Effector CD8-positive, alpha-beta T cell (primary cell): ENCODE measurements around the gene MR1.

Experiments
- DNase-seq: peaks from one replicate; lab custom pipeline; 2025; lab: John Stamatoyannopoulos, UW

Gene MR1

DNA sequence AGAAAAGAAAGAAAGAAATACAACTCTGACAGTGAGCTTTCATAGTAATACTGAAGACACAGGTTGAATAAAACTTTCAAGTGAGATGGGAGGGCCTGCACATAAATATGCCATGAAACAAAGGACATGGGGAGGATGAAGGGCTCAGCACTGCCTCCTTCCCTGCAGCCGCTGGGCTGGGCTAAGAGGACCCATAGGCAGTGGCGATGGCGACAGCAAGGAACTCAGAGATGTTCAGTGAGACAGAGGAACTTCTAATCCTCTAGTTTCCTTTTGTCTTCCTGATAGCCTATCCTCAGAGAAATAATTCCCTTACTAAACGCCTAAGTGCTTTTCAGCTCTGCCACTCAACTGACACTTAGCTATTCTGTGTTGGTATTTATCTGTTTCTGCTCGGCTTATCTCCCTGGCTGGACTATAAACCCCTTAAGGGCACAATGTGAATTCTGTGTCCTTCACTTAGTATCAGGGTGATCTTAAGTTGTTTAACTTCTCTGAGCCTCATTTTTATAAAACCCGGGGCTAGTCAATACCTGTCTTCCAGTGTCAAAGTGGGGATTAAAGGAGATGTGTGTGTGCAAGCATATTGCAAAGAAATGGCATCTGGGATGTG is 30.3 kb downstream of the MR1 start:
- no peak for DNase-seq

GRCh38 chr1:181064702-181065101 is 30.9 kb downstream of the MR1 start:
- DNase-seq = no peak

GRCh38 chr1:181073638-181074037 is 39.9 kb downstream of the MR1 start:
- no peak for DNase-seq

DNA sequence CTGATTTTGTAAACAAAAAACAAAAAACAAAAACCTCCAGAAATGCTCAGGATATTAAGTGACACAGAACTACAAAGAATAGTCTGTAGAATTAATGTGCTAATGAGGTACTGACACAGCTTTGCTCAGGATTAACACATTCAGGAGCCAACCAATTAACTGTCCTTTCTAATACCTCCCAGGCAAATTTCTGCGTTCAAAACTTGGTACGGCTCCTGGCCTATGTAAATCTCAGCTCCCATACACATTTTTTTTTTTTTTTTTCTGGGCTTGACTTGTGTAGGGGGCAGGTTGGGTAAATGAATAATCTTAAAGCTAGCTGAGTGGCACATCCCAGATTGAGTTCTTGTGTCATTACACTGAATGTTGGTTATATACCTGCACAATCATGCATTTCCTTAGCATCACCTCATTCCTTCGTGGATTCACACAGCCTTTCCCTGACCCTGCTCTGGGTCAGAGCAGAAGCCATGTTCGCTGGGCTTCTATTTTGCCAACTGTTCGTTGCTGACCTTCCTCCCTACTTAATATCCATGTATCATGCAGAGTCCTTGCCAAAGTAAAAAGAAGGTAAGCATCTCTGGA is 42.1 kb downstream of the MR1 start:
- DNase-seq = no peak

- DNase-seq = no peak
Observed at GRCh38 chr1:181076852-181077251, 43.1 kb downstream of the MR1 start.

DNA sequence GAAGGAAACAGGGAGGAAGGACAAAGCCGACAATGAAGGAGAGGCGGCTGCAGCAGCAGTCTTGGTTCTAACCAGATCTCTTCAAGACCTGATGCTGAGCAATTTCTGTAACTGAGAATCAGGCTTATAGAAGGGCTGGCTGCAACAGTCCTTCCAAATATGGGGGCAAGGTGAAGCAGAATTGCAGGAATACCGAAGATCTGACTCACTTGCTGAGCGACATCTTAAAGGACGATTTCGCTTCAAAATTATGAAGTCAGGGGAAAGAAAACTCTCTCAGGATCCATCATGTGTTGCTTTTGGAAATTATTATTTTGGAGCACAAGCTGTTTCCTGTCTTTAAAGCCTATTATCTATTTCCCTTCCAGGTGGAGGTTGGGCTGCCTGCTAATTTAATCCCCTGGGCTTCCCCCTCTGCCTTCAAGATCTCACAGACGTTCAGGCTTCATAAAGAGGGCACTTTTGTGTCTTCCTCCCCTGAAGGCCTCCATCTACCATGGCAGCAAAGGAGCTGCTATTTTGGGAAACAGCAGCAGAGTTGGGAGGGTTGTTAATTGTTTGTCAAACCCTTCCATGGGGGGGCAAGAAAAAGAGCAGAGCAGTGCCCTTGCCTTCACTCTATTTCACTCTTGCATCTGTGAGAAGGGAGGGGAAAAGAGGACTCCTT is 43.9 kb downstream of the MR1 start:
- DNase-seq = no peak

- no peak for DNase-seq
Observed at GRCh38 chr1:181079382-181079781, 45.6 kb downstream of the MR1 start.

- DNase-seq = no peak
Observed at GRCh38 chr1:181079920-181080319, 46.1 kb downstream of the MR1 start.

DNA sequence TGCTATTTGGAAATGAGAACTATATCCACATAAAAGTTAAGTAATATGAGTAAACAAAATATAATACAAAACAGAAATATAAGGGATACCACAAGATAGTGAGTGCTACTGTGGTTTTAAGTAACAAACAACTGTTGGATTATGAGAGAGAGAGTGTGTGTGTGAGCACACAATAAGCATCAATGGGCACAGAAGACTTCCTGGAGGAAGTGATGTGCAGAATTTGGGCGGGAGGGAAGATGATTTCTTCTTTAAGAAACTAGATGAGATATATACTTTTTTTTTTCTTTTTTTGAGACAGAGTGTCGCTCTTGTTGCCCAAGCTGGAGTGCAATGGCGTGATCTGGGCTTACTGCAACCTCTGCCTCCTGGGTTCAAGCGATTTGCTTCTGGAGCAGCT is 46.8 kb downstream of the MR1 start:
- DNase-seq = no peak

GRCh38 chr1:181081395-181081794 is 47.6 kb downstream of the MR1 start:
- DNase-seq = no peak

GRCh38 chr1:181083842-181084605 is 50.2 kb downstream of the MR1 start:
- DNase-seq = peak; percentile 28

GRCh38 chr1:181084606-181084969 is 50.8 kb downstream of the MR1 start:
- no peak for DNase-seq

DNA sequence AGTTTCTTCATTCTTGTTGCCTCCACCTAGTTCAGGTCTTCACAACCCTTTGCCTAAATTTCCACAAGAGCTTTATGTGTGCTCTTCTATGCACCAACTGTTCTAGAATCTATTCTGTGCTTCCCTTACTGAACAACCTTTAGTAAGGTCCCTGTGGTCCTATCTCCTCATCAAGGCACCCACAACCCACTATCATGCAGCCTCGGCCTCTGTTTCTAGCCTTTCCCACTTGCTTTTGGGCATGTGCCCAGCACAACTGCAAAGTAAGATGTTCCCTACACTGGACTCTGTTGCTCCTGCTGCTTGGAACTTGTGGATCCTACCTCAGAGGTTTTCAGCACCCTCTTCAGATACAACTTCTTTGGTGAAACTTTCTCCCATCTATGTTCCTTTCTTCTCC is 52.3 kb downstream of the MR1 start:
- DNase-seq = no peak

DNA sequence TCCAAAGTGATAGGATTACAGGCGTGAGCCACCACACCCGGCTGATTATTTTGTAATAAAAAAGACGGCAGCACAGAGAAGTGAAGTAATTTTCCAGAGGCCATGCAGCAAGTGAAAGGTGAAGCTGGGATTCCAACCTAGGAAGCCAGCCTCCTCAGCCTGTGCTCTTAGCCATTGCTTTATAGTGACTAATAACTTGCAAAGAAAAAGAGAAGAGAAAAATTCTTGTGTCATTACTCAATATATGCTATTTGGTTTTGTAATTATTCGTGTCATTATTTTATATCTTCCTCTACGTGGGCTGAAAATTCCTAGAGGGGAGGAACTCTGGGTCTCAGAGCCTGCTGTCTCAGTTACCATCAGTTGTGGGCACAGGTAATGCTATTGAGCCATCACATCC is 53.1 kb downstream of the MR1 start:
- DNase-seq = no peak

GRCh38 chr1:181087400-181087901 is 53.7 kb downstream of the MR1 start:
- no peak for DNase-seq

GRCh38 chr1:181088079-181089016 is 54.6 kb downstream of the MR1 start, which contains the start of gene IER5:
TSS of gene IER5 (plus strand) at chr1:181088700. CDS start at chr1:181088903, 203 bp downstream.
- DNase-seq = peak; percentile 94

GRCh38 chr1:181089017-181089675 is 55.4 kb downstream of the MR1 start:
- no peak for DNase-seq

- DNase-seq = peak; percentile 70
Observed at GRCh38 chr1:181089676-181090544, 56.1 kb downstream of the MR1 start.

DNA sequence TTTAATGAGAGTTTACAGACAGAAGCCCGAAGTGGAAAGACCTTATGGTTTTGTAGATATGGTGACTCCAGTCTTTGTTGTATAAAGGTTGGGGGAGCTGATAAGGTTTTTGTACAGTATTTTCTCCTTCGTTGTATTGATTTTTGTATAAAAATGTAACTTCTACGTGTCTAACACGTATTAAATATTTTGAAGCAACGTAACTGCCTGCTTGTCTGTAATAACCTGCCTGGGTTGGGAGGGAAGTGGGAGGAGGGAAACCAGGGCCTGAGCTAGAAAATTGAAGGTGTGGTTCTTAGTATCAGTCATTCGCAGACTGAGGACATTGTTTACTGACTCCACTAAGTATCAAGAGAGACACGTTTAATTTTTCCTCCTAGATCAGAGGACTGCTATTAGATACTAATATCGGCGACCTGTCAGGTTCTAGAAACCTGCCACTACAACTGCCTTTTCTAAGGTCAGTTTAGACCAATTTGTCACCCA is 56.9 kb downstream of the MR1 start:
- DNase-seq = no peak
